HepG2 (cell line): ENCODE results near the gene ZNRF3. TPM values are rescaled to one million over a fixed set of nuclear protein-coding genes. Genes with fewer than 3 reads are reported as not detected.

Source experiments
- ATAD3A ChIP-seq: sonication (generic); formaldehyde crosslinking; IDR thresholded peaks from 2 replicates; pipeline ENCODE4 v1.4.0; 2020; ENCODE audit warnings: missing genetic modification reagents
- DR1 ChIP-seq: sonication (generic); formaldehyde crosslinking; IDR thresholded peaks from 2 replicates; pipeline ENCODE4 v1.8.0; 2021; ENCODE audit warnings: mild to moderate bottlenecking, missing genetic modification reagents, inconsistent platforms
- FOSL1 ChIP-seq: sonication (generic); formaldehyde crosslinking; IDR thresholded peaks from 2 replicates; pipeline ENCODE4 v1.9.0; 2021; ENCODE audit warnings: missing genetic modification reagents, borderline replicate concordance
- NR2C2 ChIP-seq: sonication (generic); formaldehyde crosslinking; IDR thresholded peaks from 2 replicates; pipeline ENCODE4 v1.4.0; 2020; ENCODE audit warnings: missing genetic modification reagents, mild to moderate bottlenecking, moderate library complexity, borderline replicate concordance
- SAFB2 ChIP-seq: sonication (generic); formaldehyde crosslinking; IDR thresholded peaks from 2 replicates; pipeline ENCODE4 v1.5.1; 2020; ENCODE audit warnings: missing genetic modification reagents, low read depth, mild to moderate bottlenecking, borderline replicate concordance
- SNAPC2 ChIP-seq: sonication (generic); formaldehyde crosslinking; IDR thresholded peaks from 2 replicates; pipeline ENCODE4 v1.8.1; 2022; ENCODE audit warnings: mild to moderate bottlenecking, missing genetic modification reagents
- SP1 ChIP-seq, 2 experiments: fragments of 450-650 bp in 1 of 2; sonication (generic) in 1 of 2; formaldehyde crosslinking in 1 of 2; IDR thresholded peaks; 2 replicates each; pipeline versions ENCODE4 v1.4.0 to v1.6.1; 2016 to 2020; ENCODE audit warnings: missing genetic modification reagents in 1 of 2
- ZMYM4 ChIP-seq: sonication (generic); formaldehyde crosslinking; IDR thresholded peaks from 2 replicates; pipeline ENCODE4 v1.8.1; 2023; ENCODE audit warnings: mild to moderate bottlenecking, missing genetic modification reagents
- ZNF234 ChIP-seq: sonication (generic); formaldehyde crosslinking; conservative IDR thresholded peaks from 2 replicates; pipeline ENCODE4 v1.5.1; 2020; ENCODE audit warnings: mild to moderate bottlenecking, missing genetic modification reagents
- ZNF605 ChIP-seq: sonication (generic); formaldehyde crosslinking; IDR thresholded peaks from 2 replicates; pipeline ENCODE4 v1.8.0; 2022; ENCODE audit warnings: mild to moderate bottlenecking, missing genetic modification reagents
- ZNF644 ChIP-seq: IDR thresholded peaks from 2 replicates; pipeline ENCODE4 v1.6.1; 2016; ENCODE audit warnings: low read depth
- polyA plus RNA-seq, 8 experiments: library from polyadenylated mRNA; depleted of rRNA in 3 of 8; stranded (reverse) in 7 of 8; unstranded in 1 of 8; fragments of >200 nt; fragmentation: Illumina TruSeq in 4 of 8; extraction: Trizol in 4 of 8; gene quantifications; 2 replicates each; pipeline versions ENCODE4 v1.2.1 to v1.2.3, GENCODE V29; 2011 to 2016; ENCODE audit warnings: low read depth in 4 of 8, missing spikeins in 1 of 8, mixed read lengths in 1 of 8; ENCODE audit not compliant: insufficient read depth in 1 of 8
- total RNA-seq, 5 experiments: library from RNA; depleted of rRNA; stranded (reverse); fragments of >200 nt; fragmentation: Illumina TruSeq; extraction: Trizol; gene quantifications; 2 replicates each; pipeline ENCODE4 v1.2.3, GENCODE V29; 2016; ENCODE audit warnings: low read depth in 1 of 5
- TF ChIP-seq, protein P1 (sequence below): sonication (generic); formaldehyde crosslinking; conservative IDR thresholded peaks from 2 replicates; pipeline ENCODE4 v1.4.0; 2020; ENCODE audit warnings: missing genetic modification reagents
- TF ChIP-seq, protein P2 (sequence below): sonication (generic); formaldehyde crosslinking; IDR thresholded peaks from 2 replicates; pipeline ENCODE4 v1.4.0; 2020; ENCODE audit warnings: mild to moderate bottlenecking, missing genetic modification reagents
- TF ChIP-seq, protein P3 (sequence below): IDR thresholded peaks from 2 replicates; pipeline ENCODE4 v1.6.1; 2016; ENCODE audit warnings: low read depth, missing genetic modification reagents, missing compliant biosample characterization

Gene ZNRF3
- total and polyA plus RNA-seq, 2 of the 13 experiments (the other 11 are each of a cell fraction or from before 2014, with no cell fraction given): 20.3 to 36.7 TPM

GRCh38 chr22:29028468-29028867, 145.1 kb downstream of the ZNRF3 start (continued):
- TF ChIP-seq, protein P1, sequence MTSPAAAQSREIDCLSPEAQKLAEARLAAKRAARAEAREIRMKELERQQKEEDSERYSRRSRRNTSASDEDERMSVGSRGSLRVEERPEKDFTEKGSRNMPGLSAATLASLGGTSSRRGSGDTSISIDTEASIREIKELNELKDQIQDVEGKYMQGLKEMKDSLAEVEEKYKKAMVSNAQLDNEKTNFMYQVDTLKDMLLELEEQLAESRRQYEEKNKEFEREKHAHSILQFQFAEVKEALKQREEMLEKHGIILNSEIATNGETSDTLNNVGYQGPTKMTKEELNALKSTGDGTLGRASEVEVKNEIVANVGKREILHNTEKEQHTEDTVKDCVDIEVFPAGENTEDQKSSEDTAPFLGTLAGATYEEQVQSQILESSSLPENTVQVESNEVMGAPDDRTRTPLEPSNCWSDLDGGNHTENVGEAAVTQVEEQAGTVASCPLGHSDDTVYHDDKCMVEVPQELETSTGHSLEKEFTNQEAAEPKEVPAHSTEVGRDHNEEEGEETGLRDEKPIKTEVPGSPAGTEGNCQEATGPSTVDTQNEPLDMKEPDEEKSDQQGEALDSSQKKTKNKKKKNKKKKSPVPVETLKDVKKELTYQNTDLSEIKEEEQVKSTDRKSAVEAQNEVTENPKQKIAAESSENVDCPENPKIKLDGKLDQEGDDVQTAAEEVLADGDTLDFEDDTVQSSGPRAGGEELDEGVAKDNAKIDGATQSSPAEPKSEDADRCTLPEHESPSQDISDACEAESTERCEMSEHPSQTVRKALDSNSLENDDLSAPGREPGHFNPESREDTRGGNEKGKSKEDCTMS (CRISPR knock-in tag): no peak
- TF ChIP-seq DR1 (no peak), ZNF605 (CRISPR knock-in tag) (0 out of 2 replicates have a peak, but pooled peaks have one; percentile 46), NR2C2 (peak; percentile 45; the same call in 1 of the 2 replicates), FOSL1 (CRISPR knock-in tag) (no peak), SNAPC2 (CRISPR knock-in tag) (no peak), SAFB2 (CRISPR knock-in tag) (no peak), ATAD3A (CRISPR knock-in tag) (no peak), ZNF644 (peak; percentile 72; the same call in 1 of the 2 replicates), SP1 (IDR thresholded peaks at IDR 0.05) (no peak), SP1 (CRISPR knock-in tag; IDR thresholded peaks at IDR 0.05) (no peak), ZMYM4 (0 out of 2 replicates have a peak, but pooled peaks have one; percentile 11), ZNF234 (CRISPR knock-in tag) (no peak)
- TF ChIP-seq, protein P2, sequence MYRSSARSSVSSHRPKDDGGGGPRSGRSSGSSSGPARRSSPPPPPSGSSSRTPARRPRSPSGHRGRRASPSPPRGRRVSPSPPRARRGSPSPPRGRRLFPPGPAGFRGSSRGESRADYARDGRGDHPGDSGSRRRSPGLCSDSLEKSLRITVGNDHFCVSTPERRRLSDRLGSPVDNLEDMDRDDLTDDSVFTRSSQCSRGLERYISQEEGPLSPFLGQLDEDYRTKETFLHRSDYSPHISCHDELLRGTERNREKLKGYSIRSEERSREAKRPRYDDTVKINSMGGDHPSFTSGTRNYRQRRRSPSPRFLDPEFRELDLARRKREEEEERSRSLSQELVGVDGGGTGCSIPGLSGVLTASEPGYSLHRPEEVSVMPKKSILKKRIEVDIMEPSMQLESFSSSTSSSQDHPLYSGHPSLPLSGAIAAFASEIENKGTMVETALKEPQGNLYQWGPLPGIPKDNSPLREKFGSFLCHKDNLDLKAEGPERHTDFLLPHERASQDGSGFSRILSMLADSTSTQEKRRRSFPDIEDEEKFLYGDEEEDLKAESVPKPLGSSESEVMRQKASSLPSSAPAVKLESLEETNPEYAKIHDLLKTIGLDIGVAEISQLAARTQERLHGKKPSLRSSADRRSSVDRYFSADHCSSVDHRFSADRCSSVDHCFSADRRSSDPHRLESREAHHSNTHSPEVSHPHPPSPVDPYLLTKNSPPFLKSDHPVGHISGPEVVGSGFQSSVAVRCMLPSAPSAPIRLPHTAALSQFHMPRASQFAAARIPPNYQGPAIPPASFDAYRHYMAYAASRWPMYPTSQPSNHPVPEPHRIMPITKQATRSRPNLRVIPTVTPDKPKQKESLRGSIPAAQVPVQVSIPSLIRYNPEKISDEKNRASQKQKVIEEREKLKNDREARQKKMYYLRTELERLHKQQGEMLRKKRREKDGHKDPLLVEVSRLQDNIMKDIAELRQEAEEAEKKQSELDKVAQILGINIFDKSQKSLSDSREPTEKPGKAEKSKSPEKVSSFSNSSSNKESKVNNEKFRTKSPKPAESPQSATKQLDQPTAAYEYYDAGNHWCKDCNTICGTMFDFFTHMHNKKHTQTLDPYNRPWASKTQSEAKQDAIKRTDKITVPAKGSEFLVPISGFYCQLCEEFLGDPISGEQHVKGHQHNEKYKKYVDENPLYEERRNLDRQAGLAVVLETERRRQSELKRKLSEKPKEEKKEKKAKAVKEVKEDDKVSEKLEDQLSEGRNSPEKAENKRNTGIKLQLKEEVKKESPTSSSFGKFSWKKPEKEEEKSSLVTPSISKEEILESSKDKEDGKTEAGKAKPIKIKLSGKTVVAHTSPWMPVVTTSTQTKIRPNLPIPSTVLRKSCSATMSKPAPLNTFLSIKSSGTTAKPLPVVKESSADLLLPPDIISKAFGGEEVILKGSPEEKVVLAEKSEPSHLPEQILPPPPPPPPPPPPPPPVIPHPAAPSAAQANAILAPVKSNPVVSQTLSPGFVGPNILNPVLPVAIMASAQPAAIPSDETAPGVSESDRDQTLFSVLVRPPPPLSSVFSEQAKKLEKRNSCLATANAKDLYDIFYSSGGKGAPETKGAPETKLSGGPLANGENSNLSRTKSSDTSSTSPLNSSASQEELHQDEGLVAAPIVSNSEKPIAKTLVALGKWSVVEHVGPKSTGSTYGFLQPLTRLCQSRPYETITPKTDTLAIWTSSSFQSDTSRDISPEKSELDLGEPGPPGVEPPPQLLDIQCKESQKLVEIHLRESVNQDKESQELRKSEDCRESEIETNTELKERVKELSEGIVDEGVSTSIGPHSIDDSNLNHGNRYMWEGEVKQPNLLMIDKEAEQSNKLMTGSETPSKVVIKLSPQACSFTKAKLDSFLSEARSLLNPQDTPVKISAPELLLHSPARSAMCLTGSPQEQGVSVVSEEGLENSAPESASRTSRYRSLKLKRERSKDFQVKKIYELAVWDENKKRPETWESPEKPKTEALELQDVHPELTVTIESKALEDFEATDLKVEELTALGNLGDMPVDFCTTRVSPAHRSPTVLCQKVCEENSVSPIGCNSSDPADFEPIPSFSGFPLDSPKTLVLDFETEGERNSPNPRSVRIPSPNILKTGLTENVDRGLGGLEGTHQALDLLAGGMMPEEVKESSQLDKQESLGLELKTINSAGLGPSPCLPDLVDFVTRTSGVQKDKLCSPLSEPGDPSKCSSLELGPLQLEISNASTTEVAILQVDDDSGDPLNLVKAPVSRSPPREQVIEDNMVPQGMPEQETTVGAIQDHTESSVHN (CRISPR knock-in tag): no peak
- TF ChIP-seq, protein P3, sequence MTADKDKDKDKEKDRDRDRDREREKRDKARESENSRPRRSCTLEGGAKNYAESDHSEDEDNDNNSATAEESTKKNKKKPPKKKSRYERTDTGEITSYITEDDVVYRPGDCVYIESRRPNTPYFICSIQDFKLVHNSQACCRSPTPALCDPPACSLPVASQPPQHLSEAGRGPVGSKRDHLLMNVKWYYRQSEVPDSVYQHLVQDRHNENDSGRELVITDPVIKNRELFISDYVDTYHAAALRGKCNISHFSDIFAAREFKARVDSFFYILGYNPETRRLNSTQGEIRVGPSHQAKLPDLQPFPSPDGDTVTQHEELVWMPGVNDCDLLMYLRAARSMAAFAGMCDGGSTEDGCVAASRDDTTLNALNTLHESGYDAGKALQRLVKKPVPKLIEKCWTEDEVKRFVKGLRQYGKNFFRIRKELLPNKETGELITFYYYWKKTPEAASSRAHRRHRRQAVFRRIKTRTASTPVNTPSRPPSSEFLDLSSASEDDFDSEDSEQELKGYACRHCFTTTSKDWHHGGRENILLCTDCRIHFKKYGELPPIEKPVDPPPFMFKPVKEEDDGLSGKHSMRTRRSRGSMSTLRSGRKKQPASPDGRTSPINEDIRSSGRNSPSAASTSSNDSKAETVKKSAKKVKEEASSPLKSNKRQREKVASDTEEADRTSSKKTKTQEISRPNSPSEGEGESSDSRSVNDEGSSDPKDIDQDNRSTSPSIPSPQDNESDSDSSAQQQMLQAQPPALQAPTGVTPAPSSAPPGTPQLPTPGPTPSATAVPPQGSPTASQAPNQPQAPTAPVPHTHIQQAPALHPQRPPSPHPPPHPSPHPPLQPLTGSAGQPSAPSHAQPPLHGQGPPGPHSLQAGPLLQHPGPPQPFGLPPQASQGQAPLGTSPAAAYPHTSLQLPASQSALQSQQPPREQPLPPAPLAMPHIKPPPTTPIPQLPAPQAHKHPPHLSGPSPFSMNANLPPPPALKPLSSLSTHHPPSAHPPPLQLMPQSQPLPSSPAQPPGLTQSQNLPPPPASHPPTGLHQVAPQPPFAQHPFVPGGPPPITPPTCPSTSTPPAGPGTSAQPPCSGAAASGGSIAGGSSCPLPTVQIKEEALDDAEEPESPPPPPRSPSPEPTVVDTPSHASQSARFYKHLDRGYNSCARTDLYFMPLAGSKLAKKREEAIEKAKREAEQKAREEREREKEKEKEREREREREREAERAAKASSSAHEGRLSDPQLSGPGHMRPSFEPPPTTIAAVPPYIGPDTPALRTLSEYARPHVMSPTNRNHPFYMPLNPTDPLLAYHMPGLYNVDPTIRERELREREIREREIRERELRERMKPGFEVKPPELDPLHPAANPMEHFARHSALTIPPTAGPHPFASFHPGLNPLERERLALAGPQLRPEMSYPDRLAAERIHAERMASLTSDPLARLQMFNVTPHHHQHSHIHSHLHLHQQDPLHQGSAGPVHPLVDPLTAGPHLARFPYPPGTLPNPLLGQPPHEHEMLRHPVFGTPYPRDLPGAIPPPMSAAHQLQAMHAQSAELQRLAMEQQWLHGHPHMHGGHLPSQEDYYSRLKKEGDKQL (CRISPR knock-in tag): no peak
